ENCODE results near the gene CFAP97D1. TPM values are rescaled to one million over a fixed set of nuclear protein-coding genes. Genes with fewer than 3 reads are reported as not detected.

CFAP97D1 gene
- not detected in 2 replicates for total RNA-seq

GRCh38 chr17:43780135-43780534 is at the start of gene CFAP97D1:
Gene CFAP97D1 (plus strand): TSS chr17:43780435. CDS start chr17:43780463, 28 bp downstream.

GRCh38 chr17:43758497-43759174 is 21.6 kb upstream of the CFAP97D1 start, which contains the start of gene SOST:
Gene SOST (minus strand): TSS chr17:43758791. CDS start chr17:43758741, 50 bp downstream.

GRCh38 chr17:43778337-43779144 is 1.7 kb upstream of the CFAP97D1 start, which contains the start of gene DUSP3:
Gene DUSP3 (minus strand): TSS chr17:43778977. CDS start chr17:43778924, 53 bp downstream.

GRCh38 chr17:43832976-43833829 is 53.0 kb downstream of the CFAP97D1 start, which contains the start of gene MPP3:
Gene MPP3 (minus strand): TSS chr17:43833146. CDS start chr17:43831906, 1,240 bp downstream.

Other genes starting within 250 kb of the CFAP97D1 start
- 0.17 and 0.63 TPM in 2 replicates for gene ETV4, start 234.1 kb upstream of the CFAP97D1 start, total RNA-seq
- gene MEOX1, start 118.5 kb upstream of the CFAP97D1 start, total RNA-seq = 0.16 TPM in 1 of 2 replicates, not detected in the other
- 0.09 TPM in 1 of 2 replicates, not detected in the other for gene SOST, start 21.6 kb upstream of the CFAP97D1 start, total RNA-seq
- gene DUSP3, start 1.5 kb upstream of the CFAP97D1 start, total RNA-seq = 29.8 and 37.2 TPM in 2 replicates
- gene MPP3, start 52.7 kb downstream of the CFAP97D1 start, total RNA-seq = 6.3 and 8.5 TPM in 2 replicates
- not detected in 2 replicates for gene CD300LG, start 66.7 kb downstream of the CFAP97D1 start, total RNA-seq
- 3.6 and 5.8 TPM in 2 replicates for gene MPP2, start 127.1 kb downstream of the CFAP97D1 start, total RNA-seq
- gene PPY, start 162.0 kb downstream of the CFAP97D1 start, total RNA-seq = not detected in 2 replicates
- gene PYY, start 173.5 kb downstream of the CFAP97D1 start, total RNA-seq = 0.16 TPM in 1 of 2 replicates, not detected in the other
- 2.2 and 3.5 TPM in 2 replicates for gene NAGS, start 224.2 kb downstream of the CFAP97D1 start, total RNA-seq
- 113 and 138 TPM in 2 replicates for gene TMEM101, start 234.5 kb downstream of the CFAP97D1 start, total RNA-seq